H1 (cell line): ENCODE measurements around the gene LAMTOR3. TPM values are rescaled to one million over a fixed set of nuclear protein-coding genes. Genes with fewer than 3 reads are reported as not detected.

Experiments used
- E2F6 ChIP-seq: IDR thresholded peaks from 2 replicates; pipeline ENCODE4 v1.6.1; 2012; ENCODE audit warnings: inconsistent platforms
- EP300 ChIP-seq, 2 experiments: IDR thresholded peaks; 1 replicate in 1 of 2; 2 replicates in 1 of 2; pipeline ENCODE4 v1.6.1; 2011 to 2012; ENCODE audit warnings: low read depth in 2 of 2, low read length in 2 of 2, mild to moderate bottlenecking in 2 of 2, borderline replicate concordance in 1 of 2, inconsistent platforms in 1 of 2, moderate library complexity in 1 of 2
- NANOG ChIP-seq: IDR thresholded peaks from 2 replicates; pipeline ENCODE4 v1.6.1; 2011; ENCODE audit warnings: low read length, low read depth, mild to moderate bottlenecking, inconsistent platforms; ENCODE audit not compliant: insufficient read depth, poor library complexity, severe bottlenecking
- RXRA ChIP-seq: IDR thresholded peaks from 2 replicates; pipeline ENCODE4 v1.6.1; 2011; ENCODE audit warnings: low read depth, mild to moderate bottlenecking, low read length, moderate library complexity; ENCODE audit not compliant: insufficient read depth
- SP1 ChIP-seq: IDR thresholded peaks from 2 replicates; pipeline ENCODE4 v1.6.1; 2011; ENCODE audit warnings: low read depth, low read length
- polyA plus RNA-seq, 7 experiments: library from polyadenylated mRNA; depleted of rRNA in 3 of 7; stranded (reverse) in 5 of 7; unstranded in 2 of 7; fragments of >200 nt in 5 of 7; fragments of 200-250 nt in 2 of 7; gene quantifications; 1 replicate in 5 of 7; 2 replicates in 1 of 7; 4 replicates in 1 of 7; pipeline versions ENCODE4 v1.2.1 to v1.2.3, GENCODE V29; 2011 to 2013; ENCODE audit warnings: missing spikeins in 2 of 7, mixed read lengths in 2 of 7
- total RNA-seq: library from RNA; stranded (reverse); fragmentation: NEBNext Ultra II Directional; extraction: Animal tissue kit (Norgen Biotek cat#: 25700); gene quantifications from 2 replicates; pipeline ENCODE4 v1.2.1, GENCODE V29; 2021

Gene LAMTOR3
- total and polyA plus RNA-seq, 2 of the 8 experiments (the other 6 are each of a cell fraction or from before 2014, with no cell fraction given), result 25.1 to 34.4 TPM

- no peak for TF ChIP-seq EP300 (IDR thresholded peaks at IDR 0.05; ENCODE audit: borderline replicate concordance in 1 of 2, low read depth in 2 of 2, low read length in 2 of 2)
- TF ChIP-seq NANOG, result no peak
- no peak for TF ChIP-seq E2F6
- no peak for TF ChIP-seq RXRA
- no peak for TF ChIP-seq SP1
- TF ChIP-seq, all 59 proteins: peak for 0
Observed at GRCh38 chr4:99848591-99849001, 45.6 kb downstream of the LAMTOR3 start (continued).
